SKM-1 treated with dmso at 0.1 percent for 144 hours (cell line): ENCODE results near the gene DTX1.
"Not testable (repeated sequence)": the region's sequence is repeated elsewhere in the genome, so short reads cannot be mapped to it uniquely, and the experiment has no call there.

Source experiments
- DNase-seq: peaks from one replicate; lab custom pipeline; 2025; ENCODE audit not compliant: unreplicated experiment; lab: John Stamatoyannopoulos, UW

DTX1 gene

GRCh38 chr12:113112043-113112899, 55.7 kb downstream of the DTX1 start:
- DNase-seq: no peak

GRCh38 chr12:113113397-113113796, 56.9 kb downstream of the DTX1 start:
- DNase-seq: no peak

GRCh38 chr12:113114447-113115178, 58.1 kb downstream of the DTX1 start:
- no peak for DNase-seq

- DNase-seq: no peak
Observed at GRCh38 chr12:113115455-113116126, 59.1 kb downstream of the DTX1 start.

DNA sequence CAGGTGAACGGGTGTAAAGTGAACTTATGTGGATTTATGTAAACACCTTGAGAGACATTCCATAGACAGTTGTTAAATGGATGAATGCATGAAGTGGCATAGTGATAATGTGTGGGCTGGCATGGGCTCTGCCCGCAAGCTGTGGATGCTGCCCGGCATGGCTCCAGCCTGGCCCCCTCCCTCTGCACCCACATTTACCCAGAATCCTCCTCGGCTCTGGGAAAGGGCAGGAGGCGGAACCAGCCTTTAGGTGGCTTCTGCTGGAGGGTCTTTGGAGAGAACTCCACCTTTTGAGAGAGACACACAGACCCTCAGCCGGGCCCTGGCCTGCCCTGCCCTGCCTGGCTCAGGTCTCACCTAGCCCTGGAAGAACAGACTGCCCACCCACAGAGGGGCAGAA, 60.3 kb downstream of the DTX1 start:
- no peak for DNase-seq

GRCh38 chr12:113117684-113118083, 61.2 kb downstream of the DTX1 start:
- DNase-seq: not testable (repeated sequence)

- no peak for DNase-seq
Observed at GRCh38 chr12:113118142-113118541, 61.6 kb downstream of the DTX1 start.

GRCh38 chr12:113119980-113120669, 63.6 kb downstream of the DTX1 start:
- no peak for DNase-seq

- DNase-seq: no peak
Observed at GRCh38 chr12:113120670-113121370, 64.3 kb downstream of the DTX1 start.

- no peak for DNase-seq
Observed at GRCh38 chr12:113127791-113128199, 71.3 kb downstream of the DTX1 start.

- DNase-seq: no peak
Observed at GRCh38 chr12:113128802-113129663, 72.5 kb downstream of the DTX1 start.

DNA sequence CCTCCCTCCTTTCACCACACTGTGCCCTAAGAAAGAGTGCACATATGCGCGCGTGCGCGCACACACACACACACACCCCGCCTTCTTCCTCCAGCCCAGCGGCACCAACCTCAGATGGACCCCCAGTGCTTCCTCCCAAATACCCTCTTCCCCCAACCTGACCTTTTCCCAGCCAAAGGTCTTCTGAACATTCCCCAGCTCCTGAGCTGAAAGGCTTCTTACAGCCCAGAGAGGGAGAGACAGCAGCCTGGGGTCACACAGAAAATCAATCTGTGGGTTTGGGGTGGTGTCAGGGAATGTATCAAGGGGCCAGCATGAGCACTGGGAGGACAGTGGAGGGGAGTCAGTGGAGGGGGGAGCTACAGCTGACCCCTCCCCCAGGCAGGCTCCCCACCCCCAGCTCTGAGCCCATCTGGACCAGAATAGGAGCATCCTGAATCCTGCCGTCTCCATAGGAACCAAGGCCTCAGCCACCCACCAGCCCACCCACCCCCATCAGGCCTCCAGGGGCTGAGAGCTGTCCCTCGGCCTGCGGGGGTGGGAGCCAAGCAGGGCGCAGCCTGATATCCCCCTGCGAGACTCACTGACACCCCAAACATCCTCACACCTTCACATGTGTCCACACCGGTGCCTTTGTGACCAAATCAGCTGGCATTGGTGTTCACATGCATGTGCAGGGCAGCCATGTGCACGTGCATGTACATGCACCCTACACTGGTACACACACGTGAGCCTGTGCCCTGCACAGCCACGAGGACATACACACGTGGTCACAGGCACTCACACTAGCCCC, 73.3 kb downstream of the DTX1 start:
- no peak for DNase-seq

- no peak for DNase-seq
Observed at GRCh38 chr12:113130457-113131135, 74.1 kb downstream of the DTX1 start.

- no peak for DNase-seq
Observed at GRCh38 chr12:113131556-113131955, 75.0 kb downstream of the DTX1 start.

GRCh38 chr12:113133036-113133435, 76.5 kb downstream of the DTX1 start:
- no peak for DNase-seq

DNA sequence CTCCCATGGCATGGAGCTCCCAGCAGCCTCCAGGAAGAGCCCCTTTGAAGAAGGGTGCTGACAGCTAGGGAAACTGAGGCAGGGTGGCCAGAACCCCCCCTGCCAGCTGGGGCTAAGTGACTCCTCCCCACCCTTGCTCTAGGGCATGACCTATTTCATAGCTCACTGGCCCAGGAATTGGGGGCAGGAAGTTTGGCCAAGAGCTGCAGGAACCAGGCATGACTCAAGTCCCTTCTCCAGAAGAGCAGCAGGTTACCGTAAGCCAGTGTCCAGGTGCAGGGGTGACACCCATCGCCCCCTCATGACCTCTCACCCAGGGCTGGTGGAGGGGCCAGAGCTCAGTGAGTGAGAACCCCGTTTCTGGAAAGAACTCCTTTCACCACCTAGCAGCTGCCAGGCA, 77.1 kb downstream of the DTX1 start:
- DNase-seq: no peak

DNA sequence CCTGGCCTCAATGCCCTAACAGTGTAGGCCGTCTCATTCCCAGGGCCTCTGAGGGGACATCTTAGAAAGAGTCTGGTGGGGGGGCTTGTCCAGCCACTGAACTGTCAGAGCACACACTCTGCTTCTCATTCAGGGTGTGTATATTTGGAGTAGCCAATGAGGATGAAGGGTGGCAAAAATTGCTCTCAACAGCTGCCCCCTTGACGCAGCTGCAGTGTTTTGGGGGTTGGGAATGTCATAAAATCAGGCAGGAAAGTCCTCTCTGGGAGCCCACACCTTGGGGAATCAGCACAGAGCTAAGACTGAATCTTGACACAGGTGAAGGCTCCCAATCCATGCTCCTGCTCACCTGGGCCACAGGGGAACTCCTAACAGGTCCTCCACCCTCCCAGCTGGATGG, 77.5 kb downstream of the DTX1 start:
- DNase-seq: no peak

GRCh38 chr12:113134521-113134951, 78.0 kb downstream of the DTX1 start:
- DNase-seq: no peak
